PC-9 (cell line): ENCODE measurements around the gene COL1A2.
A peak's percentile ranks its signal among the peaks of the same experiment; 100 is the strongest.

Experiments
- EZH2 ChIP-seq: fragments of 200-600 bp; sonication (generic); IDR thresholded peaks from 2 replicates; pipeline ENCODE4 v1.8.0; 2017; ENCODE audit warnings: antibody characterized with exemption, low read depth
- TF ChIP-seq, protein P1 (sequence below): fragments of 200-600 bp; sonication (generic); conservative IDR thresholded peaks from 2 replicates; pipeline ENCODE4 v1.6.1; 2017; ENCODE audit warnings: mixed run types, antibody characterized with exemption, mild to moderate bottlenecking, moderate library complexity

DNA sequence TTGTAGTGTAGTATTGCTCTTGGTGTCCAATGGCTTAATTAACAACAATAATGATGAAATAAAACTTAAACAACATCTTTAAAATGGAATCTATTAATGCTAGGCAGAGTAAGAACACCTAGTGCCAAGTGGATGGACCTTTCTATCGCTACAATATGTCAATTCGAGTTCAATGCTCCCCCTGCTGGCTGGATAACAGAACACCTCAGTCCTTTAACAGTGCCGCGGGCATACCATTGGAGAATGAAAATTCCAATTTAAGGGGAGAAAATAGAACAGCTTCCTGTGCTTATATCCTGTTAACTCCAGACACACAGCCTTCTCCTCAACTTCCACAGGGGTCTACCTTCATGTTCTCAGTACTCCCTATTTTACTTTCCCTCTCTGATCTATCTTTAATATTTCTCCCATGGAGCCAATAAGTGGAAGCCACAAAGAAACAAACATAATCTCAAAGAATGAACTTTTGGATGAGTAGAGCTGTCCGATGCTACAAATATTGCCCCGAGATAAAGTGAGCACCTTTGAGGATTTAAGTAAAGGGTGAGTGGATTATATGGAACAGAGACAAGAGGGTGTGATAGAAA, 41.4 kb downstream of the COL1A2 start:
- TF ChIP-seq, protein P1, sequence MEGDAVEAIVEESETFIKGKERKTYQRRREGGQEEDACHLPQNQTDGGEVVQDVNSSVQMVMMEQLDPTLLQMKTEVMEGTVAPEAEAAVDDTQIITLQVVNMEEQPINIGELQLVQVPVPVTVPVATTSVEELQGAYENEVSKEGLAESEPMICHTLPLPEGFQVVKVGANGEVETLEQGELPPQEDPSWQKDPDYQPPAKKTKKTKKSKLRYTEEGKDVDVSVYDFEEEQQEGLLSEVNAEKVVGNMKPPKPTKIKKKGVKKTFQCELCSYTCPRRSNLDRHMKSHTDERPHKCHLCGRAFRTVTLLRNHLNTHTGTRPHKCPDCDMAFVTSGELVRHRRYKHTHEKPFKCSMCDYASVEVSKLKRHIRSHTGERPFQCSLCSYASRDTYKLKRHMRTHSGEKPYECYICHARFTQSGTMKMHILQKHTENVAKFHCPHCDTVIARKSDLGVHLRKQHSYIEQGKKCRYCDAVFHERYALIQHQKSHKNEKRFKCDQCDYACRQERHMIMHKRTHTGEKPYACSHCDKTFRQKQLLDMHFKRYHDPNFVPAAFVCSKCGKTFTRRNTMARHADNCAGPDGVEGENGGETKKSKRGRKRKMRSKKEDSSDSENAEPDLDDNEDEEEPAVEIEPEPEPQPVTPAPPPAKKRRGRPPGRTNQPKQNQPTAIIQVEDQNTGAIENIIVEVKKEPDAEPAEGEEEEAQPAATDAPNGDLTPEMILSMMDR, result peak; percentile 88
- no peak for TF ChIP-seq EZH2
